ENCODE data around the gene STIMATE.

GRCh38 chr3:52834871-52835501 is 62.4 kb downstream of the STIMATE start, which contains the start of gene MUSTN1:
- TF ChIP-seq EZH2phosphoT487 (IDR thresholded peaks at IDR 0.05; ENCODE audit: insufficient read depth, low read depth) (no peak), EZH2 (IDR thresholded peaks at IDR 0.05; ENCODE audit: insufficient read depth, poor library complexity, severe bottlenecking) (no peak)
